Erythroblast (primary cell): ENCODE data around the gene TBXT.

Experiments
- DNase-seq, 2 experiments: peaks; one replicate each; lab custom pipeline; 2025; lab: John Stamatoyannopoulos, UW
- GATA1 ChIP-seq: IDR thresholded peaks from 2 replicates; pipeline ENCODE4 v1.6.1; 2011; ENCODE audit warnings: low read depth, mild to moderate bottlenecking, control low read depth, low read length, moderate library complexity
- POLR2A ChIP-seq: IDR thresholded peaks from 2 replicates; pipeline ENCODE4 v1.6.1; 2011; ENCODE audit warnings: mild to moderate bottlenecking, low read length

TBXT gene

DNA sequence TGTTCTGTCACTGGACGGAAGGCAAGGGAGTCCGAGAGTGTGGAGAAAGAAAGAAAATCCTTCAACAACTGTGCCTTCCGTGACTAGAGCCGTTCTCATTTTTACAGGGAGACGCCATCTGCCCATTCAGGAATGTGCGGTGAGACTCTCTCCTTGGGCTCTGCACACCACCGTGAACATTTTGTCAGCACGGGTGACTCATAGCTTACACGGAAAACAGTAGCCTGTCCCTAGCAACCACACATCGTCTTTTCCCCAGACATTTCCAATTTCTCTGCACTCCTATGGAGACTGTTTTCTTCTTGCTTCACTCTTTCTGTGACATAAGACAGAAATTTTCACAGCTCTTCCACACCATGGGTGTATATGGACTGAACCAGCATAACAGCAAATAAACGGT, 55.1 kb downstream of the TBXT start:
- TF ChIP-seq POLR2A = no peak
- no peak for TF ChIP-seq GATA1
- DNase-seq = no peak

DNA sequence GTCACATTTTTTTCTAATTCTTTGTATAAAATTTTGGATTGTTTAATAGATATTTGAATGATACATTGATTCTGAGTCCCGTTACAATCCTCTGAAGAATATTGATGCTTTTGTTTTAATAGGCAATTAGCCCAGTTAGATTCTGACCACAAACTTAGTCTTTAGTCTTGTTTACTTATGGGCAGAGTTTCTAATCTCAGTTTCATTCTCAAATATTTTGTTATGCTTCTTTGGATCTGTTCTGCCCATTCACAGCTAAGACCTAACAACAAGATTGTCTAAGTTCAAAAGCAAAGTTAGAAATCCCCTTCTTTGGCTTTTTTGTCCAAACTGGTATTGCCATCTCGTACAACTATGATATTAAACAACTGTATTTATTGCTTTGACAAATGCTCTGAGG, 58.0 kb downstream of the TBXT start:
- no peak for TF ChIP-seq POLR2A
- TF ChIP-seq GATA1 = no peak
- no peak for DNase-seq
